Liver (tissue), 9 donors: ENCODE data around the gene KCNK7. TPM values are rescaled to one million over a fixed set of nuclear protein-coding genes. Genes with fewer than 3 reads are reported as not detected.

Source experiments
- DNase-seq: peaks from one replicate; pipeline ENCODE4 v3.0.0-alpha.2; 2017; ENCODE audit warnings: low spot score
- H3K27ac ChIP-seq, 2 donors: one replicate each; pipeline ENCODE4 v1.7.0; 2013; ENCODE audit warnings: inconsistent platforms in 2 of 2, low read length in 2 of 2, control low read depth in 1 of 2, low read depth in 1 of 2, mild to moderate bottlenecking in 1 of 2
- H3K27me3 ChIP-seq, 4 donors: one replicate each; pipeline versions ENCODE4 v1.6.1 to v1.7.0; 2013; ENCODE audit warnings: low read length in 3 of 4, inconsistent platforms in 1 of 4, mild to moderate bottlenecking in 1 of 4, moderate library complexity in 1 of 4; ENCODE audit not compliant: control insufficient read depth in 4 of 4, insufficient read depth in 4 of 4
- H3K36me3 ChIP-seq, 4 donors: one replicate each; pipeline versions ENCODE4 v1.6.1 to v1.7.0; 2013; ENCODE audit warnings: low read length in 3 of 4, mild to moderate bottlenecking in 3 of 4, low read depth in 1 of 4, moderate library complexity in 1 of 4; ENCODE audit not compliant: control insufficient read depth in 4 of 4, insufficient read depth in 3 of 4
- H3K4me1 ChIP-seq, 4 donors: one replicate each; pipeline versions ENCODE4 v1.6.1 to v1.7.0; 2013; ENCODE audit warnings: low read length in 3 of 4, mild to moderate bottlenecking in 3 of 4, moderate library complexity in 1 of 4; ENCODE audit not compliant: control insufficient read depth in 4 of 4, insufficient read depth in 4 of 4
- H3K4me3 ChIP-seq, 3 donors: one replicate each; pipeline versions ENCODE4 v1.6.1 to v1.7.0; 2013; ENCODE audit warnings: low read length in 3 of 3, control low read depth in 1 of 3, low read depth in 1 of 3, mild to moderate bottlenecking in 1 of 3
- H3K9ac ChIP-seq, 2 donors: one replicate each; pipeline ENCODE4 v1.7.0; 2013; ENCODE audit warnings: low read length in 2 of 2, mild to moderate bottlenecking in 2 of 2, moderate library complexity in 2 of 2, control low read depth in 1 of 2, low read depth in 1 of 2
- H3K9me3 ChIP-seq, 4 donors: one replicate each; pipeline versions ENCODE4 v1.6.1 to v1.7.0; 2013; ENCODE audit warnings: low read length in 3 of 4; ENCODE audit not compliant: control insufficient read depth in 4 of 4
- ATF3 ChIP-seq: IDR thresholded peaks from 2 replicates; pipeline ENCODE4 v1.6.1; 2016; ENCODE audit warnings: antibody characterized with exemption
- CTCF ChIP-seq: fragments of 150-350 bp; IDR thresholded peaks from 2 replicates; pipeline ENCODE4 v1.5.1; 2017; ENCODE audit warnings: improper control_type of control experiment, low read depth, low read length; ENCODE audit not compliant: missing input control
- FOXA1 ChIP-seq: IDR thresholded peaks from 2 replicates; pipeline ENCODE4 v1.6.1; 2016; ENCODE audit warnings: antibody characterized with exemption
- FOXA2 ChIP-seq: IDR thresholded peaks from 2 replicates; pipeline ENCODE4 v1.6.1; 2016; ENCODE audit warnings: antibody characterized with exemption
- GABPA ChIP-seq, 2 donors: IDR thresholded peaks in 1 of 2; conservative IDR thresholded peaks in 1 of 2; 2 replicates each; pipeline ENCODE4 v1.6.1; 2016; ENCODE audit warnings: antibody characterized with exemption in 2 of 2, mild to moderate bottlenecking in 1 of 2, moderate library complexity in 1 of 2
- HNF4A ChIP-seq, 2 donors: conservative IDR thresholded peaks; 2 replicates each; pipeline ENCODE4 v1.6.1; 2016; ENCODE audit warnings: antibody characterized with exemption in 2 of 2, mild to moderate bottlenecking in 2 of 2
- HNF4G ChIP-seq: IDR thresholded peaks from 2 replicates; pipeline ENCODE4 v1.6.1; 2016; ENCODE audit warnings: antibody characterized with exemption
- JUND ChIP-seq, 2 donors: IDR thresholded peaks; 2 replicates each; pipeline ENCODE4 v1.6.1; 2016; ENCODE audit warnings: antibody characterized with exemption in 2 of 2
- MAX ChIP-seq: IDR thresholded peaks from 2 replicates; pipeline ENCODE4 v1.6.1; 2016; ENCODE audit warnings: antibody characterized with exemption
- NR2F2 ChIP-seq: IDR thresholded peaks from 2 replicates; pipeline ENCODE4 v1.6.1; 2016; ENCODE audit warnings: antibody characterized with exemption
- RAD21 ChIP-seq, 2 donors: IDR thresholded peaks; 2 replicates each; pipeline ENCODE4 v1.6.1; 2016; ENCODE audit warnings: antibody characterized with exemption in 2 of 2, mild to moderate bottlenecking in 2 of 2
- REST ChIP-seq: IDR thresholded peaks from 2 replicates; pipeline ENCODE4 v1.6.1; 2016; ENCODE audit warnings: antibody characterized with exemption, mild to moderate bottlenecking
- RXRA ChIP-seq, 2 donors: IDR thresholded peaks; 2 replicates each; pipeline ENCODE4 v1.6.1; 2017 to 2018; ENCODE audit warnings: antibody characterized with exemption in 2 of 2, mild to moderate bottlenecking in 1 of 2
- SP1 ChIP-seq: IDR thresholded peaks from 2 replicates; pipeline ENCODE4 v1.6.1; 2018; ENCODE audit warnings: antibody characterized with exemption, mild to moderate bottlenecking
- TAF1 ChIP-seq: conservative IDR thresholded peaks from 2 replicates; pipeline ENCODE4 v1.6.1; 2016; ENCODE audit warnings: antibody characterized with exemption, mild to moderate bottlenecking
- YY1 ChIP-seq: IDR thresholded peaks from 2 replicates; pipeline ENCODE4 v1.6.1; 2016; ENCODE audit warnings: antibody characterized with exemption, mild to moderate bottlenecking
- WGBS: extraction: QIAGEN DNeasy Blood & Tissue Kit; methylation state at CpG from one replicate; pipeline ENCODE4 v1.1.7; 2013; 5-methylcytosine and 5-hydroxymethylcytosine counted together
- polyA plus RNA-seq, 2 donors: library from polyadenylated mRNA; stranded (reverse) in 1 of 2; unstranded in 1 of 2; fragments of 200-250 nt in 1 of 2; fragments of >200 nt in 1 of 2; fragmentation: Nextera tagmentation in 1 of 2; extraction: Ambion mirVana in 1 of 2; gene quantifications; one replicate each; pipeline versions ENCODE4 v1.2.1 to v1.2.3, GENCODE V29; 2013 to 2015
- total RNA-seq, 2 donors: library from RNA; depleted of rRNA; stranded (reverse); fragments of >200 nt; gene quantifications; one replicate each; pipeline ENCODE4 v1.2.3, GENCODE V29; 2014
- donor health status: healthy.
- donor health status: healthy.
- donor health status: healthy.
- donor health status: healthy.
- donor health status: healthy.

Gene KCNK7
- total RNA-seq, result under 1 TPM; 0.14 to 0.17 TPM
- under 1 TPM; 0.32 TPM for polyA plus RNA-seq

- no peak for TF ChIP-seq CTCF
- TF ChIP-seq GABPA (IDR thresholded peaks at IDR 0.05 in 1 of 2, conservative IDR thresholded peaks at IDR 0.05 in 1 of 2), result no peak
- TF ChIP-seq SP1, result no peak
- Histone ChIP-seq H3K9ac (no peak within 1 kb of the TSS), H3K27me3 (no peaks in the 10 kb centered on the region), H3K27ac (no peak within 1 kb of the TSS), H3K36me3 (peaks cover 0 to 26% (median 11%) of the 10 kb centered on the region in 4 donors), H3K4me1 (peaks cover 0 to 3% (median 0%) of the 10 kb centered on the region in 4 donors), H3K4me3 (no peak within 1 kb of the TSS), H3K9me3 (no peaks in the 10 kb centered on the region)
- DNase-seq, result no peak
- 65% methylated on average over 12 of the region's 12 CpGs for WGBS
Measured at GRCh38 chr11:65595543-65596281, at the start of gene KCNK7. TSS of gene KCNK7 (minus strand) at chr11:65595800. CDS start at chr11:65595772, 28 bp downstream.

- Histone ChIP-seq H3K27ac (no peak overlapping the region), H3K9me3 (no peaks in the 10 kb centered on the region), H3K4me3 (no peak overlapping the region), H3K27me3 (no peaks in the 10 kb centered on the region), H3K4me1 (peaks cover 3 to 27% (median 18%) of the 10 kb centered on the region in 4 donors), H3K36me3 (peaks cover 0 to 4% (median 2%) of the 10 kb centered on the region in 4 donors), H3K9ac (no peak overlapping the region)
- DNase-seq, result no peak
- TF ChIP-seq GABPA (IDR thresholded peaks at IDR 0.05 in 1 of 2, conservative IDR thresholded peaks at IDR 0.05 in 1 of 2) (no peak), FOXA1 (no peak), RXRA (IDR thresholded peaks at IDR 0.05) (no peak), HNF4A (conservative IDR thresholded peaks at IDR 0.05) (no peak), YY1 (no peak), FOXA2 (no peak), MAX (no peak), ATF3 (no peak), HNF4G (no peak), JUND (IDR thresholded peaks at IDR 0.05) (no peak), NR2F2 (no peak), RAD21 (IDR thresholded peaks at IDR 0.05) (no peak), TAF1 (no peak), CTCF (no peak), REST (no peak)
- WGBS, result 86% methylated on average over 11 of the region's 11 CpGs
Measured at GRCh38 chr11:65644837-65645236, 49.2 kb upstream of the KCNK7 start.
